GM18870 (cell line): ENCODE results near the gene CACNA1C.

Experiments used
- ATAC-seq: cut with Tn5 transposase; IDR thresholded peaks from one replicate; pipeline ENCODE4 v1.9.1; 2021; ENCODE audit warnings: moderate library complexity; ENCODE audit not compliant: unreplicated experiment

The CACNA1C gene

GRCh38 chr12:2034633-2035430, 18.0 kb upstream of the CACNA1C start:
- no peak for ATAC-seq

DNA sequence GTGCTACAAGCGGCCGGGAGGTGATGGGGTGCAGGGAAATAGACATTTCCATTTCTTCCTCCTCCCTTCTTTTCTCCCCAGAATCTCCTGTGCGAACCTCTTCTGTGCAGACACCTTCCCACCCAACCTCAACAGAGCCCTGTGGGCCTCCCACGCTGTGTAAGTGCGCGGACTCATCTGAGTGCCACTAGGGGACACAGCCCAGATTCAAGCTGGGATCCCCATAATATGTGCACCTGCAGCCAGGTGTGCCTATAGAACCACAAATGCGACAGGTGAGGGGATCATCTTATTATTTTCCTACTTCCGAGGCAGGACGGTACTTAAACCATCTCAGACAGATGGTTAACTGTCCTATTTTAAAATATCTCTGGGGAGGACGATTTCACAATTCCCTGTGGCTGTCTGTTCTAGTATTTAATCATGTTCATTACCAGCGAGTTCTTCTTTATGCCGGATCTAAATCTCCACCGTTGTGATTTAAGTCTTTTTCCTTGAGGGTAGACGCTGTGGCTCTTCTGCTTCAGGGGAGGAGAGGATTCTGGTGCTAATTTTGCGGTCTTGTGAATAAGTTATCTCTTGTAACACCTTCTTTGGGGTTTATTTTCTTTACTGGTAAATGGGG, 17.2 kb upstream of the CACNA1C start:
- no peak for ATAC-seq

- ATAC-seq: no peak
Observed at GRCh38 chr12:2039034-2039433, 13.8 kb upstream of the CACNA1C start.

DNA sequence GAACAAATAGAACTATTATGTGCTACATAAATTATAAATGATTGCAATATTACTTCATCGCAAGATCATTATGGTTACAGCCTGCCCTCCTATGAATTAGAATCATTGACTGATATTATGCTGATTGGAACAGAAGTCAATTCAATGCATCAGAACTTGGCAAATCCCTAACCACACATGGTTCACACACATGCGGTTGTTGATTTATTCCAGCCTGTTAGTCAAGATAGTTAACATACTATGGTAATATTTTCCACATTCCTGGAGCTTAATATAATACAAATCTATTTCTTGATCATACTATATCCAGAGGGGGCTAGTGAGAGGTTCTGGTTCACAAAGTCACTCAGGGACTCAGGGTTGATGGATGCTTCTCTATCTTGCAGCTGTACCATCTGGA, 9.7 kb upstream of the CACNA1C start:
- no peak for ATAC-seq

DNA sequence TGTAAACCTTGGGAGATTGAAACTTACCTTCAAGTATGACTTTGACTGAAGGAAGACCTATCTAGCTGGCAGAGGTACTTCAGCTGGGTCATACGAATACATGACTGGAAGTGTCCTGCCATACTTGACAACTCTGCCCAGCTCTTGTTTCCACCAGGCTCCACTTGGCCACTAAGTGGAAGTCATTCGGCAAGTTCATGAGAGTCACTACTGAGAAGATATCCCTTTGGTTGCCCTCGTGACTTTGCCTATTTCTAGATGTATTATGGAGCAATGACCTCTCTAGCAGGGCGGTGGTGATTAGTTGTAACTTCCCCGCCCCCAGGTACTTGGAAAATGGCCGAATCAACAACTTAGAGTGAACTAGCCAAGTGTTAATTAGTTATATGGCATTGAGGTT, 8.6 kb upstream of the CACNA1C start:
- ATAC-seq: no peak

DNA sequence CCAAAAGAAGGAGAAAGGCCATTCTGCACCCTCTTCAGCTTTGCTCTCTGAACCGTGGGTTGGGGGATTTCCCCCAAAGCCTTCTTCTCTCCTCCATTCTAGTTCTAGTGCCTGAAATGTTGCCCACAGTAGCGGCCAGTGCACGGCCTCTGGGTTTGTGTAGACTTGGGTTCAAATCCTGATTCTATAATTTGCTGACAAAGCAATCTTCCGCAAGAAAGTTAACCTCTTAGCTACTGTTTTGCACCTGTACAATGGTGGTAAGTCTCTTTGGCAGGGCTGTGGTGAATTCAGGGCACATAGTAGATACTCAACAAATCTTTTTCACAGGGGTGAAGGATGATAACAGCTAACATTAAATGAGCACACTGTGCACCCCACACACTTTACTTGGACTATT, 5.8 kb upstream of the CACNA1C start:
- ATAC-seq: no peak

- ATAC-seq: no peak
Observed at GRCh38 chr12:2047752-2048151, 5.0 kb upstream of the CACNA1C start.

- ATAC-seq: no peak
Observed at GRCh38 chr12:2049604-2050540, 2.9 kb upstream of the CACNA1C start.

DNA sequence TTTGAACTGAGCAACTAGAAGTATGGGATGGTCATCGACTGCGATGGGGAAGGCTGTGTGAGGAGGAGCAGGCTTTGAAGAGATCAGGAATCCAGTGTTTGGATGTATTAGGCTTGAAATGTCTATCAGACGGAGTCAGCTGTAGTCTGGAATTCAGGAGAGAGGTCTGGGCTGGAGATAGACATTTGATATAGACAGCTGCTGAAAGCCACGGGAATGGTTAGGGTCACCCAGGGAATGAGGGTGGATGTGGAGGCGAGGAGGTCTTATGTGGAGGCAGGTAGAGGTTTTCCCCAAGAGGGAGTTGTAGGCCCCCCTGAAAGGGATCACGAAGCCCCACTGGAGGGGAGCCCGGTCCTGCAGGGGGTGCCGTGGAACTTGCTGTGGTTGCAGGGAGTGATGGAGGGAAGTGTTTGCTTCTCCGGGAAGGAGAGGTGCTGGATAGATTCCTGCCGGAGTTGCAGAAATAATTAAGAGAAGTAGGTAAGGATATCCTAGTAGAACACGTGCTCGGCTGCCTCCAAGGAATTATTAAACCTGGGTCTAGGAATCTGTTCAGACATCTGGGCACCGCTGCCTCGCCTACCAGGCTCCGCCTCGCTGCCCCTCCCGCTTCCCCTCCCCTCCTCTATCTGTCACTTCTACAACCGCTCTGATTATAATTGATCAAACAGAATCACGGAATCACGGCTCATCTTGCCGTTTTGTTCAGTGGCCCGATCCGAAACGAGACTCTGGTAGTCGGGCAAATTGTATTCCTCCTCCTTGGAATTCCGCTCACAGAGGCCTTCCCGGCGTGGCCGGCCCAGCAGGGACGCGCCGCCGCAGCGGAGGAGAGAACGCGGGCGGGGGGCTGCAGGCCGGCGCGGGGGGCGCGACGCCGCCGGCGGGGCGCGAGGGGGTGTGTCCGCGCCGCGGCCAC, 826 bp upstream of the CACNA1C start:
- no peak for ATAC-seq

- ATAC-seq: no peak
Observed at GRCh38 chr12:2053691-2054090, 904 bp downstream of the CACNA1C start.

DNA sequence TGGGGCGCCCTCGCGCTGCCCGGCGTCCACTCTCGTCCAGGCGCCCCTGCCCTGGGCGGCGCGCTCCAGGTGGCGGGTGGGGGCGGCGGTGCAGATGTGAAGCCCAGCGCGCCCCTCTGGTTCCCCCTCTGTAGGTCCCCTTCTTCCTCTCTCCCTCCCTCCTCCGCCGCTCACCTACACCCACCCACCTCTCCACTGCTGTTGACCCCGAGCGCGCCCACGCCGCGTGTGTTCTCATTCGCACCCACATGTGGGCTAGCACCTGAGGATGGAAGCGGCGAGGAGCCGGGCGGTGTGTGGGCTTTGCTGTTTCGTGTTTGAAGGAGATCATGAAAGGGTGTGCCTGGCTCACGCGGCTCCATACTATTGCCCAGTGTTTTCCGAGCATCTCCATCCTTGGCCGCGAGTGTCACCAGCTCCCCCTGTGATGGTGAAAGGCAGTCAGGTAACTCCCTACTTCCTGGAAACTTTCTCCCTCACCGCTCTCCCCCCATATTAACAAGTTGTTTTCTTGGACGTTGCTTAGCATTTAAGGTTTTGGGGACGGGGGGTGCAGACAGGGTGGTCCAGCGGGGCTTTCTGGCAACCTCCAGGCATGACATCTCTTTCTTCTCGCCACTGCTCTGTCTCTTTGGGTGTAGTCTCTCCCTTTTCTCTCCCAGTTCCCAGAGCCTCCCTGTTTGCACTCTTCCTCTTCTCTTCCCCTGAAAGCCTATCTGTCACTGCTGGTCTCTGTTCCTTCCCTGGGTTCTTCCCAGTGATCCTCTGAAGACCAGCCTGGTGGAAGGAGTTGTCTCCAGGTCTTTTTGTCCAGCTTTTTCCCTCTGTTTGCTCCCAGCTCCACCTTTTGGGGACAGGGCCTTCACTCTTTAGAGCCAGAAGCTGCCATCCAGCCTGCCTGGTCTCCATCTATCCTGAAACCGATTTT, 1.6 kb downstream of the CACNA1C start:
- no peak for ATAC-seq

- ATAC-seq: no peak
Observed at GRCh38 chr12:2057041-2057794, 4.4 kb downstream of the CACNA1C start.

DNA sequence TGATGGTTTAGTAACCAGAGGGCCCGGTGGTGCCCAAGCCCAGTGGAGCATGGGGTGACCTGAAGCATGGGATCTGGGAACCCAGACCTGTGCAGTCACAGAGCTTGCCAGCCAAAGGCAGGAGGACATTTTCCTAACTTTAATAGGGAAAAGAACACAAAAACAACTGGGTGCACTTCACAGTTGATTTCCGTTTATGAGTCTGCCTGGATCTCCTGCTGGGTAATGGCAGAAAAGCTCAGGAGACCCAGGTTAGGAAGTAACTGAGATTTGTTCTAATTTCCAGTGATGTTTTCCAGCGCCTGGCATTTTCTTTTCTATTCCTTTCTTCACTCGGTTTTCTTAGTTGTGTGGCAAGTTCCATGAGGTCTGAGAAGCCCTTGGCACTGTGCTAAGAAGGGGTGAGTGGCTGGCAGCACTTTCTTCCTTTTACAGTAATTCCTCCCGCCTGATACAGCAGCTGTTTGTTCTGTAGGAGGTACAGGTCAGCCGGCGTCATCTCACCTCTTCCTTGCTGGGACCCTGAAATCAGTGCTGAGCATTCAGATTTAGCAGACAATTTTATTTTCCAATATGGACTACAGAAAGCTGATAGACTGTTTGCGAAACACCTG, 5.1 kb downstream of the CACNA1C start:
- ATAC-seq: no peak

- ATAC-seq: no peak
Observed at GRCh38 chr12:2058837-2059236, 6.0 kb downstream of the CACNA1C start.

DNA sequence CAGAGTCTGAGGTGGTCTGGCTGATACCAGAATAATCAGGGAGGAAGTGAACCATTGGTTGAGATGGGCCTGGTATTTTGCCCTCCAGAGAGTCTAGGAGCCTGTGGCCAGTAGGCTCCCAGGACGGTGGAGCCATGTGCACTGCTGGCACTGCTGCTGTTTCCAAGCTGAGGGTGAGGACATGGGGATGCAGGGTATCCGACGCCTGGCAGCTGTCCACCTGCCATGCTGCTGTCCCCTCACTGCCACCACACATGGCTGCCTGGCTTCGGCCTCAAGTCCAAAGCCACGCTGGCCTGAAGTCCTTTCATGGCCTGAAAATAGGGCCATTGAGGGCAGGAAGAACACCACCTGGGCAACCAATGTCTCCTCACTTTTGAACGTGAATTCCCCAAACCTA, 8.6 kb downstream of the CACNA1C start:
- no peak for ATAC-seq

- ATAC-seq: no peak
Observed at GRCh38 chr12:2064071-2064507, 11.3 kb downstream of the CACNA1C start.

GRCh38 chr12:2068653-2069052, 15.9 kb downstream of the CACNA1C start:
- no peak for ATAC-seq

- ATAC-seq: no peak
Observed at GRCh38 chr12:2070440-2071045, 17.8 kb downstream of the CACNA1C start.
